ENCODE measurements around the gene OBSCN.

DNA sequence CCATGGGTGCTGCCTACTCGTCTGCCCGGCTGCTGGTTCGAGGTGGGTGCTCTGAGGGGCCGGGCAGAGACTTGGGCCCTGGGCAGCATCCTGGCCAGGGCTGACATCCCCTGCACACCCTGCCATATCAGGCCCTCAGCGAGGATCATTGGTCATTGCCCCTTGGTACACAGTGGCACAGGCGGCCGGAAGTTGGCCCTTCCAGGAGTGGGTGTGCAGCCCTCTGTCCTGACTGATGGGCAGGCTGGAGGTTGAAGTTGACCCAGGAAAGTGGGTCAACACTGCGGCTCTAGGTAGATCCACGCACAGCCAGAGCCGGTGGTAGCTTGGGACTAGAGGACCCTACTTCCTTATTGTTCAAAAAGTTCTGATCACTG is 125.9 kb downstream of the OBSCN start:
- no peak for TF ChIP-seq CHD2 (IDR thresholded peaks at IDR 0.05; ENCODE audit: borderline replicate concordance, low read depth, low read length)
- no peak for TF ChIP-seq CBX5 (IDR thresholded peaks at IDR 0.05; ENCODE audit: low read depth)
- TF ChIP-seq FOXK2 (IDR thresholded peaks at IDR 0.05), result no peak
- no peak for TF ChIP-seq NFYA (IDR thresholded peaks at IDR 0.05; ENCODE audit: borderline replicate concordance, low read depth, low read length)
- no peak for TF ChIP-seq ESRRA (IDR thresholded peaks at IDR 0.05; ENCODE audit: low read length)
- TF ChIP-seq PML (IDR thresholded peaks at IDR 0.05; ENCODE audit: low read length), result no peak
- TF ChIP-seq TCF7 (IDR thresholded peaks at IDR 0.05; ENCODE audit: borderline replicate concordance), result no peak
- TF ChIP-seq BHLHE40 (IDR thresholded peaks at IDR 0.05; ENCODE audit: borderline replicate concordance in 1 of 2, low read depth in 2 of 2, low read length in 1 of 2), result no peak
- no peak for TF ChIP-seq POLR2A (IDR thresholded peaks at IDR 0.05; ENCODE audit: low read depth, low read length)
- TF ChIP-seq, protein P1, sequence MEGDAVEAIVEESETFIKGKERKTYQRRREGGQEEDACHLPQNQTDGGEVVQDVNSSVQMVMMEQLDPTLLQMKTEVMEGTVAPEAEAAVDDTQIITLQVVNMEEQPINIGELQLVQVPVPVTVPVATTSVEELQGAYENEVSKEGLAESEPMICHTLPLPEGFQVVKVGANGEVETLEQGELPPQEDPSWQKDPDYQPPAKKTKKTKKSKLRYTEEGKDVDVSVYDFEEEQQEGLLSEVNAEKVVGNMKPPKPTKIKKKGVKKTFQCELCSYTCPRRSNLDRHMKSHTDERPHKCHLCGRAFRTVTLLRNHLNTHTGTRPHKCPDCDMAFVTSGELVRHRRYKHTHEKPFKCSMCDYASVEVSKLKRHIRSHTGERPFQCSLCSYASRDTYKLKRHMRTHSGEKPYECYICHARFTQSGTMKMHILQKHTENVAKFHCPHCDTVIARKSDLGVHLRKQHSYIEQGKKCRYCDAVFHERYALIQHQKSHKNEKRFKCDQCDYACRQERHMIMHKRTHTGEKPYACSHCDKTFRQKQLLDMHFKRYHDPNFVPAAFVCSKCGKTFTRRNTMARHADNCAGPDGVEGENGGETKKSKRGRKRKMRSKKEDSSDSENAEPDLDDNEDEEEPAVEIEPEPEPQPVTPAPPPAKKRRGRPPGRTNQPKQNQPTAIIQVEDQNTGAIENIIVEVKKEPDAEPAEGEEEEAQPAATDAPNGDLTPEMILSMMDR (IDR thresholded peaks at IDR 0.05 in 2 of 3, conservative IDR thresholded peaks at IDR 0.05 in 1 of 3; ENCODE audit: control insufficient read depth in 2 of 3, extremely low read depth in 1 of 3, insufficient read depth in 1 of 3, low read depth in 3 of 3, low read length in 3 of 3), result no peak
- TF ChIP-seq, protein P2, sequence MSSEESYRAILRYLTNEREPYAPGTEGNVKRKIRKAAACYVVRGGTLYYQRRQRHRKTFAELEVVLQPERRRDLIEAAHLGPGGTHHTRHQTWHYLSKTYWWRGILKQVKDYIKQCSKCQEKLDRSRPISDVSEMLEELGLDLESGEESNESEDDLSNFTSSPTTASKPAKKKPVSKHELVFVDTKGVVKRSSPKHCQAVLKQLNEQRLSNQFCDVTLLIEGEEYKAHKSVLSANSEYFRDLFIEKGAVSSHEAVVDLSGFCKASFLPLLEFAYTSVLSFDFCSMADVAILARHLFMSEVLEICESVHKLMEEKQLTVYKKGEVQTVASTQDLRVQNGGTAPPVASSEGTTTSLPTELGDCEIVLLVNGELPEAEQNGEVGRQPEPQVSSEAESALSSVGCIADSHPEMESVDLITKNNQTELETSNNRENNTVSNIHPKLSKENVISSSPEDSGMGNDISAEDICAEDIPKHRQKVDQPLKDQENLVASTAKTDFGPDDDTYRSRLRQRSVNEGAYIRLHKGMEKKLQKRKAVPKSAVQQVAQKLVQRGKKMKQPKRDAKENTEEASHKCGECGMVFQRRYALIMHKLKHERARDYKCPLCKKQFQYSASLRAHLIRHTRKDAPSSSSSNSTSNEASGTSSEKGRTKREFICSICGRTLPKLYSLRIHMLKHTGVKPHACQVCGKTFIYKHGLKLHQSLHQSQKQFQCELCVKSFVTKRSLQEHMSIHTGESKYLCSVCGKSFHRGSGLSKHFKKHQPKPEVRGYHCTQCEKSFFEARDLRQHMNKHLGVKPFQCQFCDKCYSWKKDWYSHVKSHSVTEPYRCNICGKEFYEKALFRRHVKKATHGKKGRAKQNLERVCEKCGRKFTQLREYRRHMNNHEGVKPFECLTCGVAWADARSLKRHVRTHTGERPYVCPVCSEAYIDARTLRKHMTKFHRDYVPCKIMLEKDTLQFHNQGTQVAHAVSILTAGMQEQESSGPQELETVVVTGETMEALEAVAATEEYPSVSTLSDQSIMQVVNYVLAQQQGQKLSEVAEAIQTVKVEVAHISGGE (CRISPR knock-in tag; IDR thresholded peaks at IDR 0.05), result no peak
- TF ChIP-seq NFIC (IDR thresholded peaks at IDR 0.05; ENCODE audit: low read depth, low read length), result no peak
